Measurements from ENCODE around the gene RNF186. TPM values are rescaled to one million over a fixed set of nuclear protein-coding genes. Genes with fewer than 3 reads are reported as not detected.
"Not testable (repeated sequence)": the region's sequence is repeated elsewhere in the genome, so short reads cannot be mapped to it uniquely, and the experiment has no call there.

RNF186 gene
- polyA plus RNA-seq, 1 donor (not counting 4 experiments of a cell fraction or from before 2014, with no cell fraction given) = not detected

DNA sequence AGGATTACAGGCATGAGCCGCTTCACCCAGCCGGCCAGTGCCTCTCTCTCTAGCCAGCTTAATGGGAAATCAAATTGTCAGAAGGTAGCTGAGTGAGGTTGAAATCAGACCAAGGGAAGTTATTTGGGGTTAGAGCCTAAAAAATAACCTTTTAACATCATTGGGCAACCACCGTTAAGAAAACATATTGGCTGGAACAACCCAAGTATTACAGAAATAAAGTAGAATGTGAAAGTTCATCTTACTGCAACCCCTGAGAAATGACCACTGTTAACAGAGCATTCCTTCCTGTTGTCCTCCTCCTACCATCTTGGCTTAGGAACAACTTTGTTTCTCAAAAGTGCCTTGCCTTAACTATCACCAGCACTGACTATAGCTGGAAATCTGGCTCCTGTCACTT, 3.2 kb upstream of the RNF186 start:
- H3K79me2 ChIP-seq (ENCODE audit: control insufficient read depth, insufficient read depth, low read length) = no peaks in the 10 kb centered on the region
- no peak for FAIRE-seq
- H3K36me3 ChIP-seq (ENCODE audit: control insufficient read depth in 2 of 2, extremely low read depth in 1 of 2, insufficient read depth in 2 of 2, low read length in 2 of 2) = no peaks in the 10 kb centered on the region
- no peak overlapping the region for H3K4me3 ChIP-seq (ENCODE audit: control insufficient read depth in 2 of 3, extremely low read depth in 1 of 3, insufficient read depth in 2 of 3, low read depth in 1 of 3, low read length in 3 of 3)
- no peak overlapping the region for H3K9ac ChIP-seq (ENCODE audit: control insufficient read depth, extremely low read depth, insufficient read depth, low read length)
- dilution Hi-C loops (cut with MboI; ENCODE audit: extremely low pct_ligation_motif_present, low sequenced_read_pairs) = no loop called here
- no peak for DNase-seq (ENCODE audit: low read depth, low spot score)
- H2AFZ ChIP-seq (ENCODE audit: control insufficient read depth, low read length) = no peak overlapping the region
- no peak overlapping the region for H3K27ac ChIP-seq (ENCODE audit: control insufficient read depth, insufficient read depth, low read length)
- H3K9me3 ChIP-seq (ENCODE audit: control insufficient read depth, low read depth, low read length) = no peaks in the 10 kb centered on the region
- no peaks in the 10 kb centered on the region for H4K20me1 ChIP-seq (ENCODE audit: control insufficient read depth, extremely low read depth, insufficient read depth, low read length)
- no peak for TF ChIP-seq CTCF (optimal IDR thresholded peaks at IDR 0.05 in 1 of 3, IDR thresholded peaks at IDR 0.05 in 1 of 3, conservative IDR thresholded peaks at IDR 0.05 in 1 of 3; ENCODE audit: extremely low read depth in 1 of 3, insufficient read depth in 2 of 3, low read length in 3 of 3)
- no peak for TF ChIP-seq EZH2 (IDR thresholded peaks at IDR 0.05; ENCODE audit: low read length)
- peaks cover 5% of the 10 kb centered on the region for H3K27me3 ChIP-seq (ENCODE audit: control insufficient read depth, extremely low read depth, insufficient read depth, low read length)
- H3K4me1 ChIP-seq (ENCODE audit: control insufficient read depth, extremely low read depth, insufficient read depth, low read length) = no peaks in the 10 kb centered on the region
- no peak overlapping the region for H3K4me2 ChIP-seq (ENCODE audit: control insufficient read depth, extremely low read depth, insufficient read depth, low read depth, low read length)
- H3K9me1 ChIP-seq (ENCODE audit: control insufficient read depth, extremely low read depth, insufficient read depth, low read length) = no peaks in the 10 kb centered on the region

DNA sequence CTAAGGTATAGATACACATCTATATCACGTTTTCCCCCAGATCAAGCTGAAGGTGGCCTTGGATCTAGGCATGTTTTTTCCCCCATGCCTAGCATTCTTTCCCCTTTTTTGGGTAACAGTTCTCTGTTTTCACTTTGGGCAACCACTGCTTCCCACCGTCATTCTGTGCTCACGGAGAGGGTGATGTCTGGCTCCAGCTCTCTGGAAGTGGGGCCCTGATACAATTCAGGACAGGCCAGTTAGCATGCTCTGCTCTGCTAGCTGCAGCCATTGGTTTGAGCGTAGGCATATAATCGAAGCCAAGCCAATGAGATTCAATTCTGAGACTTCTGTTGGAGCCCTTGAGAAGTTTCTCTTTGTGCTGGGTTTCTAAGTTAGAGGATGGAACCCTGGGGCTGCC, 2.1 kb upstream of the RNF186 start:
- Histone ChIP-seq H3K27me3 (ENCODE audit: control insufficient read depth, extremely low read depth, insufficient read depth, low read length) (peaks cover 9% of the 10 kb centered on the region), H3K4me2 (ENCODE audit: control insufficient read depth, extremely low read depth, insufficient read depth, low read depth, low read length) (no peak overlapping the region), H3K79me2 (ENCODE audit: control insufficient read depth, insufficient read depth, low read length) (no peaks in the 10 kb centered on the region), H4K20me1 (ENCODE audit: control insufficient read depth, extremely low read depth, insufficient read depth, low read length) (no peaks in the 10 kb centered on the region), H3K4me3 (ENCODE audit: control insufficient read depth in 2 of 3, extremely low read depth in 1 of 3, insufficient read depth in 2 of 3, low read depth in 1 of 3, low read length in 3 of 3) (no peak overlapping the region), H3K9ac (ENCODE audit: control insufficient read depth, extremely low read depth, insufficient read depth, low read length) (no peak overlapping the region), H3K9me3 (ENCODE audit: control insufficient read depth, low read depth, low read length) (no peaks in the 10 kb centered on the region), H3K36me3 (ENCODE audit: control insufficient read depth in 2 of 2, extremely low read depth in 1 of 2, insufficient read depth in 2 of 2, low read length in 2 of 2) (no peaks in the 10 kb centered on the region), H3K4me1 (ENCODE audit: control insufficient read depth, extremely low read depth, insufficient read depth, low read length) (no peaks in the 10 kb centered on the region), H3K27ac (ENCODE audit: control insufficient read depth, insufficient read depth, low read length) (no peak overlapping the region), H2AFZ (ENCODE audit: control insufficient read depth, low read length) (no peak overlapping the region), H3K9me1 (ENCODE audit: control insufficient read depth, extremely low read depth, insufficient read depth, low read length) (no peaks in the 10 kb centered on the region)
- dilution Hi-C loops (cut with MboI; ENCODE audit: extremely low pct_ligation_motif_present, low sequenced_read_pairs) = no loop called here
- TF ChIP-seq CTCF (optimal IDR thresholded peaks at IDR 0.05 in 1 of 3, IDR thresholded peaks at IDR 0.05 in 1 of 3, conservative IDR thresholded peaks at IDR 0.05 in 1 of 3; ENCODE audit: extremely low read depth in 1 of 3, insufficient read depth in 2 of 3, low read length in 3 of 3) = no peak
- no peak for TF ChIP-seq EZH2 (IDR thresholded peaks at IDR 0.05; ENCODE audit: low read length)
- FAIRE-seq = no peak
- DNase-seq (ENCODE audit: low read depth, low spot score) = no peak

DNA sequence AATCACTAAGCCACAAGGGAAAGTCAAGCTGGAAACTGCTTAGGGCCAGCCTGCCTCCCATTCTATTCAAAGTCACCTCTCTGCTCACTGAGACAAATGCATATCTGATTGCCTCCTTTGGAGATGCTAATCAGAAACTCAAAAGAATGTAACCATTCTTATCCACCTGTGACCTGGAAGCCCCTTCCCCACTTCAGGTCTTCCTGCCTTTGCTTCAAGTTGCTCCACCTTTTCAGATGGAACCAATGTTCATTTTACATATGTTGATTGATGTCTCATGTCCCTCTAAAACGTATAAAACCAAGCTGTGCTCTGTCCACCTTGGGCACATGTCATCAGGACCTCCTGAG, 1.6 kb upstream of the RNF186 start:
- H4K20me1 ChIP-seq (ENCODE audit: control insufficient read depth, extremely low read depth, insufficient read depth, low read length); H2AFZ ChIP-seq (ENCODE audit: control insufficient read depth, low read length); H3K27me3 ChIP-seq (ENCODE audit: control insufficient read depth, extremely low read depth, insufficient read depth, low read length); H3K79me2 ChIP-seq (ENCODE audit: control insufficient read depth, insufficient read depth, low read length); H3K4me1 ChIP-seq (ENCODE audit: control insufficient read depth, extremely low read depth, insufficient read depth, low read length); H3K36me3 ChIP-seq (ENCODE audit: control insufficient read depth in 2 of 2, extremely low read depth in 1 of 2, insufficient read depth in 2 of 2, low read length in 2 of 2); dilution Hi-C loops (cut with MboI; ENCODE audit: extremely low pct_ligation_motif_present, low sequenced_read_pairs); DNase-seq (ENCODE audit: low read depth, low spot score); H3K4me2 ChIP-seq (ENCODE audit: control insufficient read depth, extremely low read depth, insufficient read depth, low read depth, low read length); FAIRE-seq; H3K9me3 ChIP-seq (ENCODE audit: control insufficient read depth, low read depth, low read length); H3K9me1 ChIP-seq (ENCODE audit: control insufficient read depth, extremely low read depth, insufficient read depth, low read length); H3K4me3 ChIP-seq (ENCODE audit: control insufficient read depth in 2 of 3, extremely low read depth in 1 of 3, insufficient read depth in 2 of 3, low read depth in 1 of 3, low read length in 3 of 3); H3K27ac ChIP-seq (ENCODE audit: control insufficient read depth, insufficient read depth, low read length); H3K9ac ChIP-seq (ENCODE audit: control insufficient read depth, extremely low read depth, insufficient read depth, low read length): not testable (repeated sequence)
